HG03558 (cell line): ENCODE measurements around the gene BICD1.

Experiments
- ATAC-seq: cut with Tn5 transposase; IDR thresholded peaks from one replicate; pipeline ENCODE4 v1.9.1; 2021; ENCODE audit warnings: moderate number of reproducible peaks; ENCODE audit not compliant: unreplicated experiment; ENCODE audit errors: extremely low read depth

BICD1 gene

GRCh38 chr12:32100888-32101287 lies 5.8 kb upstream of the BICD1 start:
- no peak for ATAC-seq

GRCh38 chr12:32102234-32102633 lies 4.4 kb upstream of the BICD1 start:
- no peak for ATAC-seq

GRCh38 chr12:32104572-32105355 lies 1.9 kb upstream of the BICD1 start:
- no peak for ATAC-seq

GRCh38 chr12:32105986-32106516 lies 596 bp upstream of the BICD1 start:
- no peak for ATAC-seq

- ATAC-seq: no peak
Observed at GRCh38 chr12:32107359-32108267, 966 bp downstream of the BICD1 start.

GRCh38 chr12:32108787-32109186 lies 2.1 kb downstream of the BICD1 start:
- ATAC-seq: no peak

GRCh38 chr12:32110417-32110816 lies 3.8 kb downstream of the BICD1 start:
- ATAC-seq: no peak

- no peak for ATAC-seq
Observed at GRCh38 chr12:32110942-32111341, 4.3 kb downstream of the BICD1 start.

- no peak for ATAC-seq
Observed at GRCh38 chr12:32115404-32116104, 8.9 kb downstream of the BICD1 start.

GRCh38 chr12:32116897-32117296 lies 10.2 kb downstream of the BICD1 start:
- ATAC-seq: no peak

- no peak for ATAC-seq
Observed at GRCh38 chr12:32117316-32117715, 10.7 kb downstream of the BICD1 start.

- ATAC-seq: no peak
Observed at GRCh38 chr12:32118806-32119205, 12.2 kb downstream of the BICD1 start.

- peak; percentile 74 for ATAC-seq
Observed at GRCh38 chr12:32120419-32120818, 13.8 kb downstream of the BICD1 start.

- ATAC-seq: no peak
Observed at GRCh38 chr12:32124637-32125036, 18.0 kb downstream of the BICD1 start.

GRCh38 chr12:32125455-32126084 lies 18.9 kb downstream of the BICD1 start:
- no peak for ATAC-seq

- no peak for ATAC-seq
Observed at GRCh38 chr12:32126720-32127119, 20.1 kb downstream of the BICD1 start.

GRCh38 chr12:32131666-32132065 lies 25.0 kb downstream of the BICD1 start:
- ATAC-seq: no peak

GRCh38 chr12:32134101-32134888 lies 27.6 kb downstream of the BICD1 start:
- peak; percentile 64 for ATAC-seq

- no peak for ATAC-seq
Observed at GRCh38 chr12:32135967-32136366, 29.3 kb downstream of the BICD1 start.
